GM04504 (cell line): ENCODE data around the gene STX17.
"Not testable (repeated sequence)": the region's sequence is repeated elsewhere in the genome, so short reads cannot be mapped to it uniquely, and the experiment has no call there.

Experiments used
- DNase-seq: peaks from one replicate; pipeline ENCODE4 v3.0.0-alpha.2; 2012; ENCODE audit warnings: low read depth

Gene STX17

DNA sequence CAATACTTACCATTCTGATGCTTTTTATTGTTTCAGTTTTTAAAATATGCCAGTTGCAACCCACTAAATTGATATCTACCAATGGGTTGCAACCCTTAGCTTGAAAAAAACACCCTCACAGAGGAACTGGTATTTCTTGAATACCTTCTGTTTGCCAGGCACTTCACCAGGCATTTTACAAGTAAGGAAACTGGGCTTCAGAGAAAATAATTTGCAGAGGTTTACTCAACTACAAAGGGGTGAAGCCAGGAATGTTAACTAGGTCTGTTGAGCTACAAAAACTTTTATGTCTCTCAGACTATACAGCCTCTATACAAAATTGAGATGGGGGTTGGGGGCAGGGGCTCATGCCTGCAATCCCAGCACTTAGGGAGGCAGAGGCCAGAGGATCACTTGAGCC, 65.0 kb downstream of the STX17 start:
- DNase-seq, result no peak

DNA sequence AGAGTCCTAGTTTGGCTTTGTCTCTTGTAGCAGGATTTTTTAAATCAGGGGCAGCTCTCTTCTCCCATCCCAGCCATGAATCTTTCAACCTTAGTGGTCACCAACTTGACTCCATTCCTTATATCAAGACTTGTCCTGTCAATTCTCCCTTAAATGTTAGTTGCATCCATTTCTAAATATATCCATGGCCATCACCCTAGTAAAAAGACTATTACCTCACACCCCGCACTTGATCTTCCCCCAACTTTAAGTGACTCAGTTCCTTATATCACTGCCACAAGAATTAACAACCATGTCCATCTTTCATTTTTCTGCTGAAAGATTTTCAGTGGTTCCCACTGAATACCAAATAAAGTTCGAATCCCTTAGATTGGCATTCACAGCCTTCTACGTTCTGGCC, 67.0 kb downstream of the STX17 start:
- no peak for DNase-seq

GRCh38 chr9:99977033-99977792, 70.8 kb downstream of the STX17 start:
- no peak for DNase-seq

GRCh38 chr9:99978221-99978620, 71.8 kb downstream of the STX17 start:
- no peak for DNase-seq

DNA sequence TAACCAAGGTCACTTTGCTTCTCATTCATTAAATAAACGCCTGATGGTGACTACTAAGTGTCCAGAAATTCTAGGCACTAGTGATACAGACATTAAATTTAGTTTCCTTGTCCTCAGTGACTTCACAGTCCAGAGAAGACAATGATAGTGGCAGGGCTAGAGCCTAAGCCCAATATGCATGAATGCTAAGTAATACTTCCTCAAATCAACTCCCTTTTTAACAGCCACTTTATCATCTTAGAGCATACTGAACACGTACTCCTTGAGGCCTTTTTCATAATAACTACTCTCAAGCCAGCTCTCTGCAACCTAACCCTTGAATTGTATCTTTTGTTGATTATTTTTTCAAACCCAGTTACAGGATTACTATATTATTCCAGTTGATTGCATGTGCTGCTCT, 74.1 kb downstream of the STX17 start:
- DNase-seq, result no peak

GRCh38 chr9:99986642-99987041, 80.2 kb downstream of the STX17 start:
- DNase-seq, result no peak

- not testable (repeated sequence) for DNase-seq
Observed at GRCh38 chr9:99990508-99990907, 84.1 kb downstream of the STX17 start.

- no peak for DNase-seq
Observed at GRCh38 chr9:99998266-99998665, 91.8 kb downstream of the STX17 start.

DNA sequence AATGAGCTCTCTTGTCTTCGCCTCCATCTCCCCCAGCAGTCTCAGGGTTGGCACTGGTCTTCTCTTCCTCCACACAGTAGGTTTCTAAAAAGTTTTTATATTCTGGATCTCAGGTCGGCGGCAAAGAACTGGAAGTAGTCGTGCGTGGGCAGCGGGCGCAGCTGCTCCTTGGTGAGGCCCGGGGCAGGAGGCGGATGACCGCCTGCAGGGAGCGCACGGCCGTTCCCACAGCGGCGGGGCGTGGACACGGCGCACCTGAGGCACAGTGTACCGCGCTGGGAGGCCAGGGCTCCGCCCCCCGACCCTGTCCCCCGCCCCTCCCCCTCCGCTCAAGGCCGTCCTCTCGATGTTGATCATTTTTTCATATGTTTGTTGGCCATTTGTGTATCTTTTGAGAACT, 92.4 kb downstream of the STX17 start:
- no peak for DNase-seq

GRCh38 chr9:99999797-100000196, 93.3 kb downstream of the STX17 start:
- no peak for DNase-seq

- DNase-seq, result peak; percentile 7
Observed at GRCh38 chr9:100011062-100011681, 104.7 kb downstream of the STX17 start.

- no peak for DNase-seq
Observed at GRCh38 chr9:100012279-100012678, 105.8 kb downstream of the STX17 start.

GRCh38 chr9:100013573-100013972, 107.1 kb downstream of the STX17 start:
- DNase-seq, result no peak

- no peak for DNase-seq
Observed at GRCh38 chr9:100014846-100015245, 108.4 kb downstream of the STX17 start.

DNA sequence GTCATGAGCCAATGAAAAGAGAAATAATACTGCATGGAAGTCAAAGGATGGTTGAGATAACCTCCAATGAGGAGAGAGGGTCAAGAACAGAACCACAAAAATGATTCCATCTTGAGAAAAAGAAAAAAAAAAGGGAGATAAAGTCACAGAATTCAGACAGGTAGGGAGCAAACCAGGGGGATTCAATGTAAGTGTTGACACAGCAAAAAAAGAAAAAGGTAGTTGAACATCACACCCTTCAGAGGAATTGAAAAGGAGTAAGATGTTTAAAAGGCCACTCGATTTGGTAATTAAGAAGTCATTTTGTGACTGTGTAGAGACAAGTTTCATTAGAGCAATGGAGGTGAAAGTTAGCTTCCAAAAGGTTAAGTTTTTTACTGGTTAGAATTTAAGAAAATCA, 113.1 kb downstream of the STX17 start:
- no peak for DNase-seq
